CD8-positive, alpha-beta memory T cell (primary cell): ENCODE data around the gene CLPTM1L. TPM values are rescaled to one million over a fixed set of nuclear protein-coding genes. Genes with fewer than 3 reads are reported as not detected.
"Not testable (repeated sequence)": the region's sequence is repeated elsewhere in the genome, so short reads cannot be mapped to it uniquely, and the experiment has no call there.

ENCODE experiments used
- CTCF ChIA-PET: fragments of 350-600 bp; sonication (Branson Sonifier 250); formaldehyde crosslinking; loops from one replicate; lab custom pipeline; 2021; ENCODE audit warnings: antibody characterized with exemption; lab: Charles Lee
- POLR2A ChIA-PET: fragments of 350-600 bp; sonication (Branson Sonifier 250); formaldehyde crosslinking; loops from one replicate; lab custom pipeline; 2021; ENCODE audit warnings: antibody characterized with exemption; lab: Charles Lee
- DNase-seq, 5 donors: peaks; one replicate each; pipeline versions ENCODE4 v3.0.0 to v3.0.0-alpha.2; 2020 to 2022; ENCODE audit warnings: mixed read lengths in 1 of 5
- H3K27ac ChIP-seq: one replicate; pipeline ENCODE4 v1.7.0; 2013; ENCODE audit warnings: low read depth, mild to moderate bottlenecking, low read length, moderate library complexity
- H3K27me3 ChIP-seq: 2 replicates; pipeline ENCODE4 v1.7.0; 2013; ENCODE audit warnings: low read length, mild to moderate bottlenecking; ENCODE audit not compliant: insufficient read depth, poor library complexity, severe bottlenecking
- H3K36me3 ChIP-seq: 2 replicates; pipeline ENCODE4 v1.7.0; 2013; ENCODE audit warnings: mild to moderate bottlenecking, low read length, moderate library complexity; ENCODE audit not compliant: insufficient read depth
- H3K4me1 ChIP-seq: 2 replicates; pipeline ENCODE4 v1.7.0; 2013; ENCODE audit warnings: mild to moderate bottlenecking, low read length, moderate library complexity; ENCODE audit not compliant: insufficient read depth
- H3K4me3 ChIP-seq: 2 replicates; pipeline ENCODE4 v1.7.0; 2013; ENCODE audit warnings: mild to moderate bottlenecking, low read length
- H3K9me3 ChIP-seq: 2 replicates; pipeline ENCODE4 v1.7.0; 2013; ENCODE audit warnings: mild to moderate bottlenecking, low read length
- H3K27ac Mint-ChIP-seq, 8 donors: one replicate each; pipeline ENCODE4 v1.8.0; 2020 to 2021; ENCODE audit warnings: mixed read lengths in 8 of 8, mild to moderate bottlenecking in 6 of 8, inconsistent platforms in 3 of 8, moderate library complexity in 3 of 8
- H3K27me3 Mint-ChIP-seq, 2 donors: one replicate each; pipeline ENCODE4 v1.8.0; 2020 to 2021; ENCODE audit warnings: mixed read lengths in 2 of 2, mild to moderate bottlenecking in 1 of 2, moderate library complexity in 1 of 2
- H3K36me3 Mint-ChIP-seq, 3 donors: one replicate each; pipeline ENCODE4 v1.8.0; 2020 to 2021; ENCODE audit warnings: mixed read lengths in 3 of 3, inconsistent platforms in 1 of 3, mild to moderate bottlenecking in 1 of 3
- H3K4me1 Mint-ChIP-seq, 3 donors: one replicate each; pipeline ENCODE4 v1.8.0; 2020 to 2021; ENCODE audit warnings: mixed read lengths in 3 of 3, inconsistent platforms in 1 of 3, mild to moderate bottlenecking in 1 of 3
- H3K4me3 Mint-ChIP-seq, 7 donors: one replicate each; pipeline ENCODE4 v1.8.0; 2020 to 2021; ENCODE audit warnings: mixed read lengths in 7 of 7, mild to moderate bottlenecking in 6 of 7, moderate library complexity in 4 of 7, inconsistent platforms in 2 of 7
- H3K9me3 Mint-ChIP-seq, 5 donors: one replicate each; pipeline ENCODE4 v1.8.0; 2020 to 2022; ENCODE audit warnings: mixed read lengths in 5 of 5, mild to moderate bottlenecking in 3 of 5, moderate library complexity in 2 of 5, inconsistent platforms in 1 of 5
- polyA plus RNA-seq: library from polyadenylated mRNA; unstranded; fragments of 300-500 nt; fragmentation: Illumina TruSeq; gene quantifications from one replicate; pipeline ENCODE4 v1.2.3, GENCODE V29; 2021
- total RNA-seq, 2 experiments: library from RNA; stranded (reverse); gene quantifications; one replicate each; pipeline ENCODE4 v1.2.3, GENCODE V29; 2021

Gene CLPTM1L
- total and polyA plus RNA-seq, 3 experiments from 2014 or later = 68.1 to 110 (median 109) TPM

DNA sequence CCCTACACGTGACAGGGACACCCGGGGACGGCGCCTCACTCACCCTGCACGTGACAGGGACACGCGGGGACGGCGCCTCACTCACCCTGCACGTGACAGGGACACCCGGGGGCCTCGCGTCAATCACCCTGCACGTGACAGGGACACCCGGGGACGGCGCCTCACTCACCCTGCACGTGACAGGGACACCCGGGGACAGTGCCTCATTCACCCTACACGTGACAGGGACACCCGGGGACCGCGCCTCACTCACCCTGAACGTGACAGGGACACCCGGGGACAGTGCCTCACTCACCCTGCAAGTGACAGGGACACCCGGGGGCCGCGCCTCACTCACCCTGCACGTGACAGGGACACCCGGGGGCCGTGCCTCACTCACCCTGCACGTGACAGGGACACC, 55.3 kb downstream of the CLPTM1L start:
- H3K36me3 ChIP-seq, DNase-seq: not testable (repeated sequence)

DNA sequence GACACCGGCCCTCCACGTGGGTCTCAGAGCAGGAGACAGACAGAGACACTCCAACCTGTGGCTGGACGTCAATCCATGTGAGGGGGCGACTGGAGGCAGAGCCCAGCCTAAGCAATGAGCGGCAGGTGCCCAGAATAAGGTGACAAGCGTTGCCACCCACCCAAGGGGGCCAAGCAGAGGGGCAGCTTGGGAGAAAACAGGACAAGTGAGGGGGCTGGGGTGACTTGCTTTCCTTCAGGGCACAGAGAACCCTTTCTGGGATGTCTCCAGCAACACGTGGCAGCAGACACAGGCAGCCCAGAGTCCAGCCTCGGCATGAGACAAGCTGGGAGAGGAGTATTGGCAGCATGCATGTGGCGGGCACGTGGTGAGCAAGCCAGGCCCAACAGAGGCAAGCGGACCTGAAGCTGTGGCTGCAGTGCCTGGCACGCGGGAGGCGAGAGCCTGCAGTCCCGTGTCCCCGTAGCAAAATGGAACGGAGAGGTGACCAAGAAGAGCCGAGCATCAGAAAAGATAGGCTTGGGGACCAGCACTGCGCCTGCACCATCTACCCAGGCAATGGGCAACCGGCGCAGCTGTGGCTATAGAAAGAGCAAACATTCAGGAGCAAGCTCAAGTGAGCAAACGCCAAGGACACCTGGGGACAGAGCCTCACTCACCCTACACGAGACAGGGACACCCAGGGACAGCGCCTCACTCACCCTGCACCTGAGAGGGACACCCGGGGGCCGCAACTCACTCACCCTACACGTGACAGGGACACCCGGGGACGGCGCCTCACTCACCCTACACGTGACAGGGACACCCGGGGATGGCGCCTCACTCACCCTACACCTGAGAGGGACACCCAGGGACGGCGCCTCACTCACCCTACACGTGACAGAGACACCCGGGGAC, 56.2 kb downstream of the CLPTM1L start:
- Histone ChIP-seq H3K36me3 (no peaks in the 10 kb centered on the region), H3K27ac (no peak overlapping the region), H3K27me3 (no peaks in the 10 kb centered on the region), H3K9me3 (no peaks in the 10 kb centered on the region), H3K4me1 (peaks cover under 1% of the 10 kb centered on the region), H3K4me3 (no peak overlapping the region)
- Mint-ChIP-seq H3K36me3 (peaks cover 0 to 10% (median 1%) of the 10 kb centered on the region in 3 donors), H3K27me3 (peaks cover 14 to 18% of the 10 kb centered on the region in 2 donors), H3K27ac (no peak overlapping the region), H3K4me1 (peaks cover 0 to 4% (median 2%) of the 10 kb centered on the region in 3 donors), H3K9me3 (peaks cover 0 to 6% (median 2%) of the 10 kb centered on the region in 5 donors), H3K4me3 (peak overlapping the region in 1 of 7 donors; percentile 54)
- DNase-seq = peak in 1 of 5 donors; percentile 34
- ChIA-PET POLR2A (no interaction called here), CTCF (no interaction called here)

More for the DNA sequence above, 55.3 kb downstream of the CLPTM1L start:
- H3K9me3 Mint-ChIP-seq, H3K27ac ChIP-seq, H3K4me1 ChIP-seq, CTCF ChIA-PET, H3K27ac Mint-ChIP-seq, H3K4me3 Mint-ChIP-seq, H3K4me3 ChIP-seq, POLR2A ChIA-PET, H3K27me3 ChIP-seq, H3K4me1 Mint-ChIP-seq, H3K9me3 ChIP-seq: not testable (repeated sequence)
- Mint-ChIP-seq H3K27me3 (peaks cover 14 to 18% of the 10 kb centered on the region in 2 donors), H3K36me3 (peaks cover 0 to 10% (median 1%) of the 10 kb centered on the region in 3 donors)

- H3K27ac Mint-ChIP-seq = no peak overlapping the region
- Histone ChIP-seq H3K9me3 (no peaks in the 10 kb centered on the region), H3K4me3 (no peak overlapping the region), H3K36me3 (no peaks in the 10 kb centered on the region), H3K27ac (no peak overlapping the region), H3K4me1 (no peaks in the 10 kb centered on the region), H3K27me3 (no peaks in the 10 kb centered on the region)
- DNase-seq = no peak
- H3K4me3 Mint-ChIP-seq = no peak overlapping the region
- peaks cover 0 to 6% (median 2%) of the 10 kb centered on the region in 5 donors for H3K9me3 Mint-ChIP-seq
- no peaks in the 10 kb centered on the region for H3K4me1 Mint-ChIP-seq
- POLR2A ChIA-PET = no interaction called here
- CTCF ChIA-PET = no interaction called here
- H3K36me3 Mint-ChIP-seq = peaks cover 0 to 10% (median 1%) of the 10 kb centered on the region in 3 donors
- peaks cover 9 to 11% of the 10 kb centered on the region in 2 donors for H3K27me3 Mint-ChIP-seq
Measured at GRCh38 chr5:1285883-1286291, 59.0 kb downstream of the CLPTM1L start.

DNA sequence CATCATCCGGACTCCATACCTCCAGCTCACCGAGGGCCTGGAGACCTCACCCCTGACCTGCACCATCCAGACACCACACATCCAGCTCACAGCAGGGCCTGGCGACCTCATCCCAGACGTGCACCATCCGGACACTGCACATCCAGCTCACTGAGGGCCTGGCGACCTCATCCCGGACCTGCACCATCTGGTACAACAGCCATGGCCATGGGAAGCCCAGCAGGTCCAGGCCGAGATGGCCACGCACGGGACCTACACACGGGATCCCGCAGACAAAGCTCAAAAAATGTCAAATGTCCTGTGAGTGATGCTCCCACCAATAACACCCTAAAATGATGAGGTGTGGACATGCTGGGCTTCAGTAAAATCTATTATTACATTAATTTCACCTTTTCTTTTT, 59.8 kb downstream of the CLPTM1L start:
- no peak overlapping the region for H3K4me3 ChIP-seq
- no peaks in the 10 kb centered on the region for H3K4me1 ChIP-seq
- H3K27ac ChIP-seq = no peak overlapping the region
- no peaks in the 10 kb centered on the region for H3K9me3 ChIP-seq
- peaks cover 0 to 6% (median 2%) of the 10 kb centered on the region in 5 donors for H3K9me3 Mint-ChIP-seq
- H3K27ac Mint-ChIP-seq = no peak overlapping the region
- H3K36me3 Mint-ChIP-seq = peaks cover 0 to 10% (median 1%) of the 10 kb centered on the region in 3 donors
- POLR2A ChIA-PET = no interaction called here
- H3K36me3 ChIP-seq = no peaks in the 10 kb centered on the region
- CTCF ChIA-PET = no interaction called here
- no peaks in the 10 kb centered on the region for H3K27me3 ChIP-seq
- no peaks in the 10 kb centered on the region for H3K4me1 Mint-ChIP-seq
- H3K4me3 Mint-ChIP-seq = no peak overlapping the region
- peaks cover 9 to 11% of the 10 kb centered on the region in 2 donors for H3K27me3 Mint-ChIP-seq
- DNase-seq = no peak

DNA sequence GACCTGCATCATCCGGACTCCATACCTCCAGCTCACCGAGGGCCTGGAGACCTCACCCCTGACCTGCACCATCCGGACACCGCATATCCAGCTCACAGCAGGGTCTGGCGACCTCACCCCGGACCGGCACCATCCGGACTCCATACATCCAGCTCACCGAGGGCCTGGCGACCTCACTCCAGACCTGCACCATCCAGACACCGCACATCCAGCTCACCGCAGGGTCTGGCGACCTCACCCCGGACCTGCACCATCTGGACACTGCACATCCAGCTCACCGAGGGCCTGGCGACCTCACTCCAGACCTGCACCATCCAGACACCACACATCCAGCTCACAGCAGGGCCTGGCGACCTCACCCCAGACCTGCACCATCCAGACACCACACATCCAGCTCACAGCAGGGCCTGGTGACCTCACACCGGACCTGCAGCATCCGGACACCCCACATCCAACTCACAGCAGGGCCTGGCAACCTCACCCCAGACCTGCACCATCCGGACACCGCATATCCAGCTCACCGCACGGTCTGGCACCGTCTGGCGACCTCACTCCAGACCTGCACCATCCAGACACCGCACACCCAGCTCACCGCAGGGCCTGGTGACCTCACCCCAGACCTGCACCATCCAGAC, 60.4 kb downstream of the CLPTM1L start:
- POLR2A ChIA-PET = not testable (repeated sequence)
- H3K27me3 Mint-ChIP-seq = peaks cover 9 to 11% of the 10 kb centered on the region in 2 donors

DNA sequence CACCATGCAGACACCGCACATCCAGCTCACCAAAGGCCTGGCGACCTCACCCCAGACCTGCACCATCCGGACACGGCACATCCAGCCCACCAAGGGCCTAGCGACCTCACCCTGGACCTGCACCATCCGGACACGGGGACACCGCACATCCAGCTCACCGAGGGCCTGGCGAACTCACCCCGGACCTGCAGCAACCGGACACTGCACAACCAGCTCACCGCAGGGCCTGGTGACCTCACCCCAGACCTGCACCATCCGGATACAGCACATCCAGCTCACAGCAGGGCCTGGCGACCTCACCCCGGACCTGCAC, 61.2 kb downstream of the CLPTM1L start:
- H3K27me3 Mint-ChIP-seq, H3K27me3 ChIP-seq, H3K36me3 ChIP-seq, H3K4me1 ChIP-seq, H3K9me3 ChIP-seq, H3K4me3 ChIP-seq, H3K9me3 Mint-ChIP-seq, CTCF ChIA-PET, H3K4me1 Mint-ChIP-seq, H3K27ac Mint-ChIP-seq, H3K27ac ChIP-seq, POLR2A ChIA-PET, H3K4me3 Mint-ChIP-seq: not testable (repeated sequence)
- peak in 1 of 5 donors; percentile 45 for DNase-seq
- peaks cover 0 to 10% (median 1%) of the 10 kb centered on the region in 3 donors for H3K36me3 Mint-ChIP-seq

More for the DNA sequence above, 60.4 kb downstream of the CLPTM1L start:
- H3K27ac ChIP-seq, DNase-seq, H3K4me3 ChIP-seq, H3K36me3 ChIP-seq, H3K4me1 ChIP-seq, CTCF ChIA-PET, H3K9me3 ChIP-seq, H3K9me3 Mint-ChIP-seq, H3K27me3 ChIP-seq, H3K4me3 Mint-ChIP-seq, H3K4me1 Mint-ChIP-seq, H3K27ac Mint-ChIP-seq: not testable (repeated sequence)
- peaks cover 0 to 10% (median 1%) of the 10 kb centered on the region in 3 donors for H3K36me3 Mint-ChIP-seq

- H3K27ac ChIP-seq, H3K4me3 ChIP-seq, H3K36me3 Mint-ChIP-seq, H3K9me3 ChIP-seq, DNase-seq, H3K4me1 Mint-ChIP-seq, H3K27me3 ChIP-seq, H3K27ac Mint-ChIP-seq, POLR2A ChIA-PET, H3K4me3 Mint-ChIP-seq, H3K4me1 ChIP-seq, H3K9me3 Mint-ChIP-seq, H3K27me3 Mint-ChIP-seq, H3K36me3 ChIP-seq: not testable (repeated sequence)
- CTCF ChIA-PET = interaction anchor here (1.1 kb wide), 1 partner anchor 30 kb away, joined by 4 read pairs; no protein-coding TSS in a partner anchor
Measured at GRCh38 chr5:1282993-1283728, 61.7 kb downstream of the CLPTM1L start.
